HG02678 (cell line): ENCODE results near the gene NKX6-2.

Experiments used
- ATAC-seq: cut with Tn5 transposase; IDR thresholded peaks from one replicate; pipeline ENCODE4 v1.9.1; 2021; ENCODE audit warnings: mild to moderate bottlenecking, moderate library complexity; ENCODE audit not compliant: unreplicated experiment

Gene NKX6-2

DNA sequence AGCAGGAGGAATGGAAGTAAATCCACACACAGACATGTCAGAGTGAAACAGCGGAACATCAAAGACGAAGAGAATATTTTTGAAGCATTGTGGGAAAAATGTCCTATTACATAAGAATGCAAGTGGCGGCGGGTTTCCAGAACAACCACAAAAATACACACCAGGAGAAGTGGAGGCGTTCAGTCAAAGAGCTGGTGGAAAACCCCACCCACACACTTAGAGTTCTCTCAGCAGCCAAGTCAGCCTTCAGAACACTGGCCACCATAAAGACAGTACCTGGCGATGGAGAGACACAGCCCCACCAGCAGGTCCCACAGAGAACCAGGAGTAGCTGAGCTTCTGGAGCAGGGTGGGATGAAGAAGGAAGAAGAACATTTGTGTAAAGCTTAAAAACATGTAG lies 23.7 kb downstream of the NKX6-2 start:
- no peak for ATAC-seq

DNA sequence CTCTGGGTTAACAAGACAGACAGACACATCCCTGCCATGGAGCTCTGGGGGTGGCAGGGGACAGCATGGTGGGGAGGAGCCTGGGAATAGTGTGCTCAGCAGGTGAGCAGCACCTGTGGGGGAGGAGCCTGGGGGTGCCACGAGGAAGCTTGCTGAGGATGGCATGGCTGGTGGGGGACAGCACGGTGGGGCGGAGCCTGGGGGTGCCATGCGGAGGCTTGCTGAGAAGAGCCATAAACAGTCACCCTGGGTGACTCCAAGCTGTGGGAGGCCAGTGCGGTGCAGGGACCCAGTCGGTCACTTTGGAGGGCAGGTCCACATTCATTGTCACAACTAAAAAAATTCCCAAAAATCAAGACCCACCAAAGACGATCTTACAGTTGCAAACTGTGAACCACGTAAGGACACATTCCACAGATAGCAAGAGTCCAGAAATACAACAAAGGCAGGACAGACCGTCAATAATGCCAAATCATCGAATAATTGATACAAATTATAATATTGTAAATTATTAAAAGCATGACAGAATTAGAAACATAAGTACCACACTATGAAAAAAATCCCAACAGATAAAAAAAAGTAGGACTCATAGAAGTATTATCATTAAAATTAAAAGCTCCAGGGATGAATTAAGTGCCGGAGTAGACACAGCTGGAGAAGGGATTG lies 24.4 kb downstream of the NKX6-2 start:
- ATAC-seq, result no peak

DNA sequence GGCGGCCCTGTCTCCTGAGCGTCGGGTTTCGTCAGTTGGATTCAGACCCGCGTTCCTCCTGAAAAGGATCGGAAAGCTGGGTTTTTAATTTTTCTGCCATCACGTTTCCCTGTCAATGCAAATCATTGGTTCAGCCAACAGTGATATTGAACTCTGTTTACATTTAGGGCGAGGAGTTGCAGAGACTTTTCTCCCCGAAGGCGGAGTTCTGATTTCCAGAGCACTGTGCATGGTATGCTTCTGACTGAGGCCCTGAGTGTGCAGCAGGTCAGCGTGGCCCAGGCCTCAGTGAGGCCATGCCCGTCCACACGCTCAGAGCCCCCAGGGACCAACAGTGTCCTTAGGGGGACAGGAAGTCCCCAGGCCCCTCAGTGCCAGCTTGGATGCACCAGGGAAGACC lies 27.1 kb downstream of the NKX6-2 start:
- no peak for ATAC-seq

DNA sequence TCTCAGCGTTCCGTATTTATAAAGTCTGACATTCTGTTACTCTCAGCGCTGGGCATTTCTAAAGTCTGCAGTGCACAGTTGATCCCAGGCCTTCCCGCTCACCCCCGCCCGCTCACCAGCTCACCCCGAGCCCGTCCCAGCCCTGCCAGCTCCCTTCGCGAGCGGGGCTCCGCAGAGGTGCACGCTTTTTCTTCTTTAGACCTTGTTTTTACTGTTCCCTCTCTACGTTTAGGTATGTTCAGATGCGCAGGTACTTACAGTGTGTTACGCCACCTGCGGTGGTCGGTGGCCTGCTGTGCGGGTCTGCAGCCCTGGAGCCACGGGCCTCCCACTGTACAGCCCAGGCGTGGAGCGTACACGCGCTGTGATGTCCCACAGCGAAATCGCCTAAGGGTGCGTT lies 28.8 kb downstream of the NKX6-2 start:
- ATAC-seq, result no peak

DNA sequence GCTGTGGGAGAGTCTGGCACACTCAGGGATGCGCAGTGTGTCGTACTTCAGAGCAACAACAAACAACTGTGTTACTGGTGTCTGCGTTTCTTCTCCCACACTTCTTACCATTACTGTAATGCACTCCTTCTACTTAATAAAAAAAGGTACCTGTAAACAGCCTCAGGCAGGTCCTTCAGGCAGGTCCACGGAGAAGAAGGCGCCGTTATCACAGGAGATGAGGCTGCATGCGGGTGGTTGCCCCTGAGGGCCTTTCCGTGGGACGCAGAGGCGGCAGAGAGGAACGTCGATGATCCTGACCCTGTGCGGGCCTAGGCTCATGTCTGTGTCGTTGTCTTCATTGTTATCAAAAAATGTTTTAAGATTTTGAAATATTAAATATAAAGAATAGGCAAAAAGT lies 29.4 kb downstream of the NKX6-2 start:
- ATAC-seq, result no peak

DNA sequence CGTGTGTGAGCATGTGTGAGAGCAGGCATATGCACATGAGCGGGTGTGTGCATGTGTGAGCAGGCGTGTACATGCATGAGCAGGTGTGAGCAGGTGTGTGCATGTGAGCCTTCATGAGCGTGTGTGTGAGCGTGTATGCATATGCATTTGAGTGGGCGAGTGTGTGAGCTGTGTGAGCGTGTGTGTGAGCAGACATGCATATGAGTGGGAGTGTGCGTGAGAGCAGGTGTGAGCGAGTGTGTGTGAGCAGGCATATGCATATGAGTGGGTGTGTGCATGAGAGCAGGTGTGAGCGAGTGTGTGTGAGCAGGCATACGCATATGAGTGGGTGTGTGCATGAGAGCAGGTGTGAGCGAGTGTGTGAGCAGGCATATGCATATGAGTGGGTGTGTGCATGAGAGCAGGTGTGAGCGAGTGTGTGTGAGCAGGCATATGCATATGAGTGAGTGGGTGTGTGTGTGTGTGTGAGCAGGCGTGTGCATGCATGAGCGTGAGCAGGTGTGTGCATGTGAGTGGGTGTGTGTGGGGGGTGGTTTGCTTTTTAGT lies 30.7 kb downstream of the NKX6-2 start:
- no peak for ATAC-seq

DNA sequence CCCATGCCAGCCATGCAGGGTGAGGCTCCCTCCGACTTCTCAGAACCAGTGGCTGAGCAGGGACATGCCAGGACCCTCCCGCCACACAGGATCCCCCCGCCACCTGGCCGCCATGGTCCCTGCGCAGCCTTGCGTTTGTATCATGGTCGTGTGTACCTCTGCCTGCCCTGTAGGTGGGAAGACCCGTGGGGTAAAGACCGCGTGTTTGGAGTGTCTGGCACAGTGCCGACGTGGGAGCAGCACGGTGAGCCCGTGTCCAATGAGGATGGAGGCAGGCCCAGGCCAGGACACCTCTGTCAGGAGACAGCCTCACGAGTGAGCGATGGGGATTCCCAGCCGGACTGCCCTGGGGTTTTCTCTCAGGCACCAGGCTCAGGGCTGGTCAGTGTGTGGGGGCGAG lies 31.9 kb downstream of the NKX6-2 start:
- no peak for ATAC-seq

DNA sequence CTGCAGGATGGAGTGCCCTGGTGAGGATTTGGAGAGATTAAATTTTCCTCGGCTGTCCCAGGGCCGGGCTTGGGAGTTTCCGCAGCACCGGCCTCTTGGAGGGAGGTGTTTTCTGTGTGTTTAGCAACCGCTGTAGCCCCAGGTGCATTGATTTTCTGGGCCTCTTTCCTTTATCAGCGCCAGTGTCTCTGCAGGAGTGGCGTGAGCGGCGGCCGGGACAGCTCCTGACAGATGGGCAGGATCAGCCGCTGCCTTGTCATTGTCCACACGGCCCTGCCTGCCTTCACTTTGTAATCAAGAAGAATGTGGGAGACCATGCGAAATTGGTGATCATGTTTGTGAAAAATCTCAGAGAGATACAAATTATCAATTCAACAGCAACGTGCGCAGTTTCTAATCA lies 32.4 kb downstream of the NKX6-2 start:
- ATAC-seq, result no peak

DNA sequence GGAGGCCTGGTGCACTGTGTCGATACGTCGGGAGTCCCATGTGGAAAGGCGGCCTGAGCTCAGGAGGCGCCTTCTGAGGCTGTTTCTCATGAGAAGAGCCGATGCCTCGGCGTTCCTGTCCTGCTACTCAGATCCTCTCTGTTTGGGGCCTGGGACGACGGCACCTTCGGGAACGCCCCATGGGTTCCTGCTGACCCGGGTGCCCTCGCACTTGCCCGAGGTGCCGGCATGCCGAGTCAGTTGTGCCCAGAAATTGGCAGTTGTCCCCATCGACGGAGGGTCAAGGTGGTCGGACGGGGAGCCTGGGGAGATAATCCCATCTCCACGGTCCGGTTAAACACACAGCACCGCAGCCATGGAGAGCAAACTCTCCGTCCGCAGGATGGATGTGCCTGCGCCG lies 33.0 kb downstream of the NKX6-2 start:
- ATAC-seq, result no peak

DNA sequence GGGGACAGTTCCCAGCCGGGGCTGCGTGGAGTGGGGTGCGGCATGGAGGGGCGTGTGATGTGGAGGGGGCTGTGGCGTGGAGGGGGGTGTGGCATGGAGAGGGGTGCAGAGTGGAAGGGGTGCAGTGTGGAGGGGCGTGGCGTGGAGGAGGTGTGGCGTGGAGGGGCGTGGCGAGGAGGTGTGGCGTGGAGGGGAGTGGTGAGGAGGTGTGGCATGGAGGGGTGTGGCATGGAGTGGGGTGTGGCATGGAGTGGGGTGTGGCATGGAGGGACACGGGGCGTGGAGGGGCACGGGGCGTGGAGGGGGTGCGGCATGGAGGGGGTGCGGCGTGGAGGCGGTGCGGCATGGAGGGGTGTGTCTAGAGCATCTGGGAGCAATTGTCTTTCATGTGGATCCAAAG lies 33.6 kb downstream of the NKX6-2 start:
- no peak for ATAC-seq

DNA sequence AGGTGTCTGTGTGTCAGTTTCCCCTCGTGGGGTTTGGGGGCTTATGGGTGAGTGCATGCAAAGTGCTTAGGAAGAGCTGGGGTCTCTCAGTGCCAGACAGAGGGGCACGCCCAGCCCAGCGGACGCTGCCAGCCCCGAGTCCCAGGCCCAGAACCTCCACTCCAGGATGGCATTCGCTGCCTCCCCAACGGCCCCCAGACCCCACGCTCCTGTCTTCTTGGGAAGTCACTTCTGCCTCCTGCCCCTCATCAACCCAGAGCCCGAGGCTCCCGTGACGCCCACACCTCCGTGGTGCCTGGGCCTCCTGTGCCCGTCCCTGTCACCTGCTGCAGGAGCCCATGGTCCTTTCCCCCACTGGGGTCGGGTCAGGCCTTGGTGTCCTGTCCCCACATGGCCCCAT lies 35.0 kb downstream of the NKX6-2 start:
- ATAC-seq, result no peak

DNA sequence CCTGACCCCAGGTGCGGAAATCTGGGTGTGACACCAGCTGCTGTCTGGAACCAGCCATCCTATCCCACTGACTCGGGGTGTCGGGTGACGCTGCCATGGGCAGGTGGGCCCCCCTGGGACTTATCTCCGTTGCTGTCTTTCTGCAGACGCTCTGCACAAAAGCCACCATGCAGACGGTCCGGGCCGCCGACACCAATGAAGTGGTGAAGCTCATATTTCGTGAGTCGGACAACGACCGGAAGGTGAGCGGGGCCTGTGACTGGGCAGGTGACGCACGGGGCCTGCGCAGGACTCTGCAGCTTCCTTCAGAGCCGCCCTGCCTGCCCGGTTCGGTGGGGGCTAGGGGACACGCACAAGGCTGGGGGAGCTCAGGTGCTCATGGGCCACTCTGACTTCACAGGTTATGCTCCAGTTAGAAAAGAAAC lies 36.6 kb downstream of the NKX6-2 start:
- no peak for ATAC-seq

DNA sequence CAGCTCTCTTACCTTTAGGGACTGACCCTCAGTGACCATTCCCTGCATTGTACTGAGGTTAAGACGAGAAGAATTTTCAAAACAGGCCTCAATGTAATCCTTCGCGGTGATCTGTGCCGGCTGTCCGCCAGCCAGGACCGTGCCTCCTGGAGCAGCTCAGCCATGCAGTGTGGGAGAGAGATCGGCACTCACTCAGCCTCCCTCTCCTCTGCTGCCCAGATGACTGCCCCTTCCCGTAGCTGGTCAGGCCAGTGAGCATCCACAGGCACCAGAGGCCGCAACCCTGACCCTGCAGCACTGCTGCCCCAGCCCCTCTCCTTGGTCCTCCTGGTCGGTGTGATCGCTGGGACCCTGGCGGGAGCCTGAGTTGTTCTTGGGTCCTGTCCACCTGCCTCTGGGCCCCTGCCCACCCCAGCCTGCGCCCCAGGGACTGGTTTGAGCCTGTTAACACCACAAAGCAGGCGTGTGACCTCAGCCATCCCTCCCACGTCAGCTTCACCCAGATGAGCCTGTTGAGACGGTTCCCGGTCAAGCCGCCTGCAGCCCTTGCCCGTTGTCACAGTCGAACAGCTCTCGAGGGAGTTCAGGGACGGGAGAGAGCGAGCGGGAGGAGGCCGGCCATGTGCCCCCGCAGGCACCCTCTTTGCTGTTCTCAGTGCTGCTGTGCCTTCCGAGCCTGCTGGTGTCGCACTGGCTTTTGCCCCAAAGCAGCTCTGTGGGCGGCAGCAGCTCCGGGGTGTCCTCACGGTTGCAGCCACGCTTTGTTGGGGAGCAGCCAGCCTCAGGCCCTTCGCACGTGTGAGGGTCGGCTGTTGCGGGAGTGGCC lies 37.2 kb downstream of the NKX6-2 start:
- no peak for ATAC-seq

DNA sequence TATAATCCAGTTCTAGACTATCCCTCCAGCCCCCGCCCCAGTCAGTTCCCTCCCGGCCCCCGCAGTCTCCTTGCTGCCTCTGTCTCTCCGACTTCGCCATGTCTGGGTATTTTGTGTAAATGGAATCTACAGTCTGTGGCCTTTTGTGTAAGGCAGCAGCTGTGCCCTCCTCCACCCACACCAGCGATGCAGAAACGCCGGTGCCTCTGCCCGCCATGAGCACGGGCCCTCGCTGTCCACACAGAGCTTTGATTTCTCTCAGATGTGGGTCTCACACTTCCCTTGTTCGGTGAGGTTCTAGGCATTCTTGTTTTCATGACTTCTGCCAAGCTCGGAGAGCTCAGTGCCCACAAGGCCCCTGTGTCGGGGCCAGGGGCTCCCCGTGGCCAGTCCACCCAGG lies 37.8 kb downstream of the NKX6-2 start:
- no peak for ATAC-seq

DNA sequence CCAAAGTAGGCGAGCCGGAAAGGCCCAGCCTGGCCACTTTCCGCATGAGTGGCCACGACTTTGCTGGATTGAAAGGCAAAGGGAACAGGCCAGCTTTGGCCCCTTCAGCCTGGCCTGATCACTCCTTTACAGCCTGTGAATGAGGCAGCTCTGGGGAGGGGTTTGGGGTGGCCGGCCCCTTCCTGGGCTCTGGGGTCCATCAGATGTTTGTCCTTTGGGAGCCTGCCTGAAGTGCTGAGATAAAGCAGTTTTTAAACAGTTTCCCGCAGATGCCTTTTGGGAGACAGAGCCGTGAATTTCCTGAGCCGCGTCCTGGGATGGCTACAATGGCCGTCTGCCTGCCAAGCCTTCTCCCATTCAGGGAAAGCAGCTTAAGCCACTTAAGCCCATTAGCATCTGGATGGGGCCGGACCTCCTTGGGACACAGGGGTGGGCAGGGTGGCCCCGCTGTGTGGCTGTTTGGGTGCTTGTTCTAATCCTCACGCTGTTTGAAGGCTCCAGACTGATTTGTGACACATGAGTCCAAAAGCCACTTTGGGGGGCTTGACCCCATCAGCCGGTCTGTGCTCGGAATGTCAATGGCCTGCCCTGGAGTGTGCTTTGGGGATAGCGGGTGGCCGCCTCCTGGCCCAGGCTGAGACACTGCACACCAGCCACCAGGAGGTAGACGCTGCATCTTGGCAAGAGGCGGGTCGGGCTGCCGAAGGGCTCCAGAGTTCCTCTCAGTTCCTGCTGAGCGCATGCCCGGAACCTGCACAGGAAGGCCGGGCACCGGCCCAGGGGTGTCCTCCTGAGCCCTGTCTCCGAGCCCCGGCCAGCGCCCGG lies 38.9 kb downstream of the NKX6-2 start:
- ATAC-seq, result no peak

DNA sequence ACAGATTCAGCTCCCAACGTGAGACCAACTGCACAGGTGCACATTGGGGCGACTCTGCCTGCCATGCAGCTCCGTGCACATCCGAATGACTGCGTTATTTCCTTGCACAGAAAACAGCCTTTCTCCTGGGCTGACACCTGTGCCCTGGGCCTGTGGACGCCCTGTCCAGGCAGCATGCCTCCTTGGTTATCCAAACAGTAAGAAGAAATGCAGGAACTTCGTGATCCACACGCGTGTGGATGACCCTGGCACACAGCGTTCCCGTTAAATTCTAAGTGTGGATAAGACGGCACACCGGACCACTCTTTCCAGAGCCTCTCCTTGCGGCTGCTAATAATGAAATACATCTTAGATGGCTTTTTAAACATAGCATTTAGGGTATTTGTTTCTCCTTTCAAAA lies 39.6 kb downstream of the NKX6-2 start:
- no peak for ATAC-seq

DNA sequence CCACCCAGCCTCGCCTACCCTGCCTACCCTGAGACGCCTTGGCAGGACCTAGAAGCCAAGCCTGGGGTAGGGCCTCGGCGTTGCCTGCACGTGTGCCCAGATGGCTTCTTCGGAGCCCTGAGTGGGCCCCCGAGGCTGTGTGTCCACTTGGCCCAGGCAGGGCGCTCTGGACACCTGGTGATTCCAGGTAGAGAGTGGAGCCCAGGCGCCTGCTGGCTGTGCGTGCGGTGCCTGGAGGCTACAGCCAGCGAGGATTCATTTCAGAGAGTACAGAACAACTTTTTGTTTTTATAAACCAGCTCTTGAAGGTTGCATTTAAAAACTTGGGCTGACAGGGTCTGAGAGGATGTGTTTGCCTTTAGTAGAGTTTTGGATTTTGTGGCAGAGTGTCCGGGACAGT lies 40.0 kb downstream of the NKX6-2 start:
- ATAC-seq, result no peak

DNA sequence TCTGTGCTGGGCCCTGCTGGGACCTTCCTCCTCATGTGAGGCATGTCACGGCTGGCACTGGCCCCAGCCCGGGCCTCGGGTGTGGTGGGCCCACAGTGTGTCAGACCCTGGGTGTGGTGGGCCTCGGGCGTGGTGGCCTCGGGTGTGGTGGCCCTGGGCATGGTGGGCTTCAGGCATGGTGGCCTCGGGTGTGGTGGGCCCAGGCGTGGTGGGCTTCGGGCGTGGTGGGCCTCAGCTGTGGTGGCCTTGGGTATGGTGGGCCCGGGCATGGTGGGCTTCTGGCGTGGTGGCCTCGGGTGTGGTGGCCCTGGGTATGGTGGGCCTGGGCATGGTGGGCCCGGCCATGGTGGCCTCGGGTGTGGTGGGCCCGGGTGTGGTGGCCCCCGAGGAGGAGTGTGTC lies 40.4 kb downstream of the NKX6-2 start:
- ATAC-seq, result no peak

DNA sequence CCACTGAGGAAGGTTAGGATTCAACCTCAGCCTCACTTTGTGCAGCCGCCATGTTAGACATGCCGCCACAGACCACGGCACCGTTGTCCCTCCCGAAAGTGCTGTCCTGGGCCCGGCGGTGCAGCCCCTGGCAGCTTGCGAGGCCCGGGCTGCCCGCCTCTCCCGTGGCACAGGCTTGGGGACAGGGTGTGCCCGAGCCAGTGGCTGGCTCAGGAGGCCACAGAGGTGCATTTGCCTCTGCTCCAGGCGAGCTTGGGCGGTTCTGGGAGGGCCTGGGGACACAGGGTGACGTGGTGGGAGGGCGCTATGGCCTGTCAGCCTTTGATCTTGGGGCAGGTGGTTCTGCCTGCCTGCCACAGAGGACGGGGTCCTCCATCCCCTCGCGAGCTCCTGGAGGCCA lies 41.1 kb downstream of the NKX6-2 start:
- no peak for ATAC-seq

DNA sequence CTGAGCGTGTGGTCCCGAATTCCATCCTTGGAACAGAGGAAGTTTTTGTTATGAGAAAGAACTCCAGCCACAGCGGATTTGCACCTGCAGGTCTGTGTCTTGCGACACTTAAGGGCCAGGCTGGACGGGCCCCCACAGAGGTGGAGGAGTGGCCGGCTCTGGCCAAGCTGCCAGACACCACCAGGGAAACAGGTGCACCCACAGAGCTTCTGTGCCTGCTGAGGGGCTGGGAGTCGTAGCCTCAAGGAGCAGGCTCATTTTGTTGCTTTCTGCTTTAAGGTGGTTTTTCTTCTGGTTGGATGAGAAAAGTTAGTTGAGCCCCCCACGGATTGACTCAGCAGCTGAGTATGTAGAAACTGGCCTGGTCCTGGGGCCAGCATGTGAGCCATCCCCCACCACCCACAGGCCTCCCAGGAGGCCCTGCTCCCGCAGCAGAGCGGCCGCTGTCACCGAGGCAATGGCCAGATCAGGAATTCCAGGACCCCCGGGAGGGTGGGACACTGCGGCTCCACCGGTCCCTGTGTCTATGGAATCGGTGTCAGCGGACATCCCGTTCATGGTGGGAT lies 41.9 kb downstream of the NKX6-2 start:
- ATAC-seq, result no peak
